GM12892 (cell line): ENCODE data around the gene IL36RN.

ENCODE experiments used
- POLR2AphosphoS5 ChIP-seq: IDR thresholded peaks from 2 replicates; pipeline ENCODE4 v1.6.1; 2011; ENCODE audit warnings: low read depth, low read length, control low read depth
- TAF1 ChIP-seq: IDR thresholded peaks from 2 replicates; pipeline ENCODE4 v1.6.1; 2011; ENCODE audit warnings: low read depth, mild to moderate bottlenecking, control low read depth, low read length, borderline replicate concordance

- TF ChIP-seq POLR2AphosphoS5 (no peak), TAF1 (no peak)
Measured at GRCh38 chr2:113053666-113054065, 5.3 kb upstream of the IL36RN start.
